DMS79 (cell line): ENCODE data around the gene OTOGL.
A peak's percentile ranks its signal among the peaks of the same experiment; 100 is the strongest.
"Not testable (repeated sequence)": the region's sequence is repeated elsewhere in the genome, so short reads cannot be mapped to it uniquely, and the experiment has no call there.

Experiments used
- DNase-seq: peaks from one replicate; lab custom pipeline; 2025; lab: John Stamatoyannopoulos, UW

OTOGL gene, protein sequence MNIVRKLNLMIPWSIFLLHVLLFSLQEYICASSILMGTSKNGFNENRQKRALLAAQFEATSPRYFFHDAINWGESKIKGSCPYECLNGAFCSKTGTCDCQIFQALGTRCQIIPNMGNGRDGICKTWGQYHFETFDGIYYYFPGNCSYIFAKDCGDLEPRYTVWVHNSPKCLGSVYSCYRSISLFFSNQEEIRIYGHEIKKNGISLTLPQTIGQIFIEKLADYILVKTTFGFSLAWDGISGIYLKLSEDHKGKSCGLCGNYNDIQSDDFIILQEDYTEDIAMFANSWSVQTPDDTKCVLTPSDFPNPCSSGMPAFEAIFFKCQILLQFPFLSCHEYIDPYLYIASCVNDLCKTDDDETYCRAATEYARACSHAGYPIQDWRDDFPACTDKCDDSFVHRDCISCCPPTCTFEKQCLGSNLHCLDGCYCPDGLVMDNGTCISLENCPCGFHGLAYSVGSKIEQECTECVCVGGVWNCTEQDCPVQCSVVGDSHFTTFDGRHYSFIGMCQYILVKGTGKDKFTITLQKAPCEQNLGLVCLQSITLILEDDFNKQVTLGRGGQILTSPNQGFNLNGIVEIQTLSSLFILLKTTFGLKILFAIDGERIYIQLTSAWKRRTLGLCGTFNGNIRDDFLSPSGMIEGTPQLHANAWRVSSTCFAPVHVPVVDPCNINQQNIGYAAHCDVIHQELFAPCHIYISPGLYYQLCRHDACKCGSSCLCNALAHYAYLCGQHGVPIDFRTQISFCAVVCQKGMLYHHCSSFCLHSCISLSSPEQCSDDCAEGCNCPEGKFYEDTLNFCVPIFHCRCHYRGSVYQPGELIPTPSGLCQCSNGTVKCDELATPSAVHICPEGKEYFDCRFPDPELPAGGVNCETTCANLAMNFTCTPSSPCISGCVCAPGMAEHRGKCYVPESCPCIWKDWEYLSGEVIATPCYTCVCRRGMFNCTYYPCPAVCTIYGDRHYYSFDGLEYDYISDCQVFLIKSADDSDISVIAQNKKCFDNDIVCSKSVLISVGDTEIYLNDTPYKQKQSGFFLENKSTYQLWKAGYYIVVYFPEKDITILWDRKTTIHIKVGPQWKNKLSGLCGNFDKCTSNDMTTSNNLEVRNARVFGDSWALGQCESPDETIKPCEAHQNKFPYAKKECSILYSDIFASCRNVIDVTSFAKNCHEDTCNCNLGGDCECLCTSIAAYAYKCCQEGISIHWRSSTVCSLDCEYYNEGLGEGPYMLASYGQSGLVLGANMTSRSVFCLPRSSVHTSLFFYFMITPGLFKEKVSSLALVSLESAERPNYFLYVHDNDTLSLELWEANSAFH (N-terminal part only)

DNA sequence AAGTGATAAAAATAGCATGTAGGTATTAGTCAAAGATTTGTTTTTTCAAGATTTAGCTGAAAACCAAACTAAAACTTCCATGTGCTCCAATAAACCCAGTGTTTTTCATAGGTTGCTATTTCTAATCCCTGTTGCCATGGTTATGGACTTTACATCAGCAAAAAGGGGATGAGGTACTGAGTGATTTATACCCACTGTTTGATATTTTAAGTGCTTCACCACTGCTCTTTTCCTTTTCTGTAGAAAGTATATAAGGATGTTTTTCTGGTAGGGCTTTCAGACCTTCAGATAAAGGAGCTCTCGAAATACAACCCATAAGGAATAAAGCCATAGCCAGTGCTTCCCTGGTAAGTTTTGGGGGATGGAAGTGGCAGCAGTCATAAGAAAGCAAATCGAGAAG is at the start of gene OTOGL:
Gene OTOGL (plus strand): TSS at position 279 of the 400 bp plus-strand sequence. CDS start 109,895 bp downstream, outside the sequence.
- DNase-seq: no peak

DNA sequence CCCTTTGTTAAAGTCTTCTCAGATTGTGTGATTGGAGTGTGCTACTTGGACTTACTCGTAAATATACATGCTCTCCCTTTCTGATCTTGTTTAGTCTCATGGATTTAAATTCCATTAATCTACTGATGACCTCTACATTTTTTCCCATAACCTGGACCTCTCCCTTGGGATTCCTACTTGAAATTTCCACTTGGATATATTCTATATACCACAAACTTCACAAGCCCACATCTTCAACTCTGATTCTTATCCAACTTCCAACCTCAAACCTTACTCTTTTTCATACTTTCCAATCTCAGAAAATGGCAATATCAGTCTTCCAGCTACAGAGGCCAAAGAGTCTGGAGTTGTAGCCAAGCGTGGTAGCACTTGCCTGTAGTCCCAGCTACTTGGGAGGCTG is 49.1 kb upstream of the OTOGL start:
- no peak for DNase-seq

GRCh38 chr12:80053051-80053790 is 46.1 kb upstream of the OTOGL start:
- no peak for DNase-seq

- DNase-seq: no peak
Observed at GRCh38 chr12:80056232-80056631, 43.1 kb upstream of the OTOGL start.

DNA sequence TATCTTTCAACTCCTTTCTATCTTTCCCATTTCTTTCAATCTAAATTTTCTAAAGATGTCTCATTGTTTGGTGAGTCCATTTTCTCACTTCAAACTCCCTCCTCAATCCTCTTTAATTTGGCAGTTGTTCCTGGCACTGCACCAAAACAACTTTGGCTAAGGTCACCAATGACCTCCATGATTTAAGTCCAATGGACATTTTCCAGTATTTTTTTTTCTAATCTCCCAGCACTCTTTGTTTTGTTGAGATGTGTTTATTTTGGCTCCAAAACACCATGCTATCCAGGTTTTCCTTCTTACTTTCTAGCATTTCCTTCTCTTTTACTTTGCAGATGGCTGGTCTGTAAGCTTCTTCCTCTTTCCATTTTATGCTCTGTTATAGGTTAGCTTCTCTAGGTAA is 42.5 kb upstream of the OTOGL start:
- no peak for DNase-seq

- DNase-seq: peak; percentile 7
Observed at GRCh38 chr12:80058586-80058985, 40.8 kb upstream of the OTOGL start.

DNA sequence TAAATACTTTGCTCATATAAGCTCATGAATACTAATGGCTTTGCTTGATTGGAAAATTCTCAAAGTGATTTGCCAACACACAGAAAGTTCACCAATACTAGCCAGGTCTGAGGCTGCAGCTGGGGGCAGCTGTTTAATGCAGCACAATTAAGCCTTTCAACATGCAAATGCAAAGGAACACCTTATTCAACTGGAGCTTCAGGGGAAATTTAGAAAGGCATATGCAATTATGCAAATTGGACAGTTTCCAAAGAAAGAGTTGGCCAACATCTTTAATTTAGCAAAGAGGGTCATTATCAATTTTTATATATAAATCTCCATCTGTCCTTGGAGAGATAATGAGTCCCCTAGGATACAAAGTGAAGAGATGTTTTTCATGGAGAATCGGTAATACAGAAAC is 40.2 kb upstream of the OTOGL start:
- DNase-seq: no peak

DNA sequence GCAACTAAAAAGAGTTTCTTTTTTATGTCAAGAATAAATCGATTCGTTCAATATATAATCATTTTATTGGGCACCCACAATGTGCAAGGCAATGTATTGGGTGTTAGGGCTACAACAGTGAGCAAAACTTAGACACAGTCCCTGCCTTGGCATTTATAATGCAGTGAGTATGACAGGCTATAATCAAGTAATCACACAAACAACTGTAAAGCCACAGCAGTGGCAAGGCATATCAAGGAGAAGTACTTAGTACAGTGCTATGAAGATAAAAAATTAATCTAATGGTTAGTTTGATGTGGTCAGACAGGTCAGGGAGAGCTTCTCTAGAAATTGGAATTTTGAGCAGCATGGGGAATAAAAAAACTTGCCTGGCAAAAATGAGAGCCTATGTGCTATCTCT is 39.5 kb upstream of the OTOGL start:
- DNase-seq: no peak

DNA sequence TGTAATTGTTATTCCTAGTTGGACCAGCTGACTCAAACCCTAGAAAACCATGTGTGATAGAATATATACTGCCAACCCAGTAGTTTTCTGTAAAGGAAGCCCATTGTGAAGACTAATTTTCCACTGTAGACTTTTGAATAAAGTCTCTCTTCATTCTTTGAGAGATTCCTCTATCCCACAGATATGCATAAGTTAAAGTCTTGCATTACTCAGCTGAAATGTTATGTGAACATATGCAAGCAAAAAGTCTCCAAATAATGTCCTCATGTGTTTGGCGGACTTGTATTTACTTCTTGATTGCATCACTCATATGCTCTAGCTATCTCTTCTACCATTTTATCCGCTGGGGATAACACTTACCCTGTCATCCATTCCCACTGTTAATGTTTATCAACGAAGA is 35.1 kb upstream of the OTOGL start:
- DNase-seq: no peak

- DNase-seq: no peak
Observed at GRCh38 chr12:80064951-80065350, 34.4 kb upstream of the OTOGL start.

DNA sequence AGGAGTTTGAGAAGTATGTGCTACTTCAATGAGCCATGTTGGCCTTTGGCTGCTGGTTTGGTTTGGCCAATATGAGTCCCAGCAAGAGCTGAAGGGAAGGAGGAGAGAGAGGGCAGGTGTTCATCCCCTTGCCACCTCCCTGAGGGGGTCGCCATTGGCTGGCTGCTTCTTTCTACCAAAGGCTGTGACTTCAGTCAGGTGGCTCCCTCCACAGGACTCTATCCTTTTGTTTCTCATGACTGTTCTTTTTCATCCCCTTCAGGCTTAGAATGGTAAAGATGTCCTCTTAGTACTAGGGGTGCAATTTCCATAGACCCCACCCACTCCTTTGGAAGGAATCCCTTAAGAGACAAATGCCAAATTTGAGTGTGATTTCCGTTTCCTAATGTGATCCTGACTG is 31.2 kb upstream of the OTOGL start:
- DNase-seq: no peak

- not testable (repeated sequence) for DNase-seq
Observed at GRCh38 chr12:80083892-80084614, 15.3 kb upstream of the OTOGL start.

DNA sequence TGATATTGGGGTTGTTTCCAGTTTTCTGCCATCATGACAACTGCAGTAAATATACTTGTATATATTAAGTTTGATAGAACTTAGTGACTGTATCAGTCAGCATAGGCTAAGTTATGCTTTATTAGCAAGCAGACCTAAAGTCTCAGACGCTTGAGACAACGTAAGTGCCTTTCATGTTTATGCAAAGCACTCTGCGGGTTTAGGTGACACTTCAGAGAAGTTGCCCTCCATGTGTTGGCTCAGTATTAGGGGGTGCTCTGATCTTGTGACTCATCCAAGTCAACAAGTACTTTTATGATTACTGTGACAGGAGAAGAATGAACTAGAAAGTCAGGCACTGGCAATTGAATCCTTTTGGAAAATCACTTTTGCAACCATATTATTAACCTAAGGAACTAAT is 13.3 kb upstream of the OTOGL start:
- DNase-seq: no peak

- DNase-seq: no peak
Observed at GRCh38 chr12:80087486-80088213, 11.7 kb upstream of the OTOGL start.

DNA sequence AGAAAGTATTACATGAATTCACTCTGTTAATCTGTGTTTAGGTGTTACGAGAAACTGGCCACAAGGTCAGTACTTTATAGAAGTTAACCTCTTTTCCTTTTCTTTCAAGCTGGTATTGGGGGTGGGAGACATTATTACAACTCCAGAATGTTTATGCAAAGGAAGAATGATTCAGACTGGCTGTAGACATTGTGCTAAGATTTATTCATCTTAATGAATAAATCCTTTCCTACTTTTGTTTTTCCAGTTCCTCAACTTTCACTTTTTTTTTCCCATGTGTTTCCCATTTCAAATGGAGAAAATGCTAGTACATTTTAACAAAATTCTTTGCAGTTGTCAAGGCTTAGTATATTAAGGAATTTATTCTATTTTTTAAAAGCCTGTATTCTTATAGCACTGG is 1.3 kb downstream of the OTOGL start:
- DNase-seq: no peak

GRCh38 chr12:80101126-80101525 is 1.8 kb downstream of the OTOGL start:
- DNase-seq: peak; percentile 91

DNA sequence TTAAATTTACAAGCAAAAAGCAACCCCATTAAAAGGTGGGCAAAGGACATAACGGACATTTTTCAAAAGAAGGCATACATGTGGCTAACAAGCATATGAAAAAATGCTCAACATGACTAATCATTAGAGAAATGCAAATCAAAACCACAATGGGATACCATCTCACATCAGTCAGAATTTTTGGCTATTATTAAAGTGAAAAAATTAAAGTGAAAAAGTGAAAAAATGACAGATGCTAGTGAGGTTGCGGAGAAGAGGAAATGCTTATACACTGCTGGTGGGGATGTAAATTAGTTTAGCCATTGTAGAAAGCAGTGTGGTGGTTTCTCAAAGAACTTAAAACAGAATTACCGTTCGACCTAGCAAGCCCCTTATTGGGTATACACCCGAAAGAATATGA is 7.9 kb downstream of the OTOGL start:
- no peak for DNase-seq

- DNase-seq: no peak
Observed at GRCh38 chr12:80116735-80117134, 17.4 kb downstream of the OTOGL start.

- no peak for DNase-seq
Observed at GRCh38 chr12:80118565-80119324, 19.4 kb downstream of the OTOGL start.
